Vagina (tissue), 2 donors: ENCODE measurements around the gene FBRSL1. TPM values are rescaled to one million over a fixed set of nuclear protein-coding genes. Genes with fewer than 3 reads are reported as not detected.

Source experiments
- DNase-seq, 2 donors: peaks; one replicate each; pipeline ENCODE4 v3.0.0-alpha.2; 2017; ENCODE audit errors: extremely low spot score in 2 of 2
- H3K27ac ChIP-seq: fragments of 200-600 bp; sonication (generic); one replicate; pipeline ENCODE4 v1.5.1; 2019
- H3K27me3 ChIP-seq: fragments of 200-600 bp; sonication (generic); one replicate; pipeline ENCODE4 v1.5.1; 2019
- H3K36me3 ChIP-seq, 2 donors: fragments of 200-600 bp; sonication (generic); one replicate each; pipeline ENCODE4 v1.5.1; 2017 to 2019
- H3K4me1 ChIP-seq: fragments of 200-600 bp; sonication (generic); one replicate; pipeline ENCODE4 v1.5.1; 2019
- H3K4me3 ChIP-seq, 2 donors: fragments of 200-600 bp; sonication (generic); 1 replicate in 1 of 2; 2 replicates in 1 of 2; pipeline ENCODE4 v1.5.1; 2016 to 2019
- H3K9me3 ChIP-seq: fragments of 200-600 bp; sonication (generic); one replicate; pipeline ENCODE4 v1.5.1; 2019
- POLR2A ChIP-seq, 2 donors: fragments of 450-650 bp; IDR thresholded peaks; one replicate each; pipeline ENCODE4 v1.6.1; 2017; ENCODE audit warnings: antibody characterized with exemption in 2 of 2, mild to moderate bottlenecking in 2 of 2, moderate library complexity in 2 of 2
- POLR2AphosphoS5 ChIP-seq, 2 donors: sonication (generic); formaldehyde crosslinking; IDR thresholded peaks; one replicate each; pipeline ENCODE4 v1.9.0; 2017; ENCODE audit warnings: antibody characterized with exemption in 2 of 2, mild to moderate bottlenecking in 2 of 2, low read depth in 1 of 2; ENCODE audit not compliant: insufficient read depth in 1 of 2
- intact Hi-C: fragments of 100-400 bp; cut with DNase I; formaldehyde crosslinking; loops from one replicate; pipeline ENCODE4 v1.15.1; 2023
- total RNA-seq: library from RNA; depleted of rRNA; stranded (reverse); fragments of >200 nt; gene quantifications from one replicate; pipeline ENCODE4 v1.2.3, GENCODE V29; 2016
- TF ChIP-seq, protein P1 (sequence below), 3 experiments: fragments of 450-650 bp in 2 of 3; fragments of 200-600 bp in 1 of 3; sonication (generic) in 1 of 3; IDR thresholded peaks; one replicate each; pipeline ENCODE4 v1.5.1; 2017 to 2019; ENCODE audit warnings: antibody characterized with exemption in 3 of 3, mild to moderate bottlenecking in 2 of 3, moderate library complexity in 2 of 3

FBRSL1 gene
- total RNA-seq, 1 donor from 2014 or later, result 11.0 TPM

DNA sequence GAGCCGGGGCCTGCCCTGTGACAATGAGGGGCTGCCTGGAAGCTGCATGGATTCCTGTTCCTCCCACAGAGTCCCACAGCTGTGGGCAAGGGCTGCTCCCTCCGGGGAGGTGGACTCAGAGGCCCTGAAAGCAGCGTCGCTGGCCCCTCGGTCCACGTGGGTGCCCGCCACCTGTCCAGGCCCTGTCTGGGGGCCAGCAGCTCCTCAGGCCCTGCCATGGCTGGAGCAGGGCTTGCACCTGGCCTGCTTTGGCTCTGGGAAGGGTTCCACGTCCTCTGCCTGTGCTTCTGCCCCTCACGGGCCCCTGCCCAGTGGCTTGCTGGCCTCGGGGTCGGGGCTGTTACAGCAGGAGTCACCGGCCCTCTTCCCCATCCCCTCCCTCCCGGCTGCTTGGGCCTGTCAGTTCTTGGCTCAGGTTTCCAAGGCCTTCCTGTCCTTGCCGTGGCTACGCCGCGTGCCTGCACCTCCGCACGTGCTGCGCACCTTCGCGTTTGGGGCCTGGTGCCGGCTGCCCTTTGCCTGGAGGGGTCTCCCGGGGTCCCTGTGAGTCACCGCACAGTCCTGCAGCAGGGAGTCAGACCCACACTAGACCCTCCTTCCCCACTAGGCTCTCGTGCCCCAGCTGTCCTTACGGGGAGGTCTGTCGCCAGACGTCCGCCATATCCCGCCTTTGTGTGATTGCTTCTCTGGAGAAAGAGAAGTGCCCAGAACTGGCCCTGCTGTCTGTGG is 5.8 kb downstream of the FBRSL1 start:
- no peak overlapping the region for H3K4me3 ChIP-seq
- H3K9me3 ChIP-seq, result no peaks in the 10 kb centered on the region
- no peak for DNase-seq
- no peak overlapping the region for H3K27ac ChIP-seq
- intact Hi-C loops, result no loop called here
- H3K27me3 ChIP-seq, result no peaks in the 10 kb centered on the region
- TF ChIP-seq, protein P1, sequence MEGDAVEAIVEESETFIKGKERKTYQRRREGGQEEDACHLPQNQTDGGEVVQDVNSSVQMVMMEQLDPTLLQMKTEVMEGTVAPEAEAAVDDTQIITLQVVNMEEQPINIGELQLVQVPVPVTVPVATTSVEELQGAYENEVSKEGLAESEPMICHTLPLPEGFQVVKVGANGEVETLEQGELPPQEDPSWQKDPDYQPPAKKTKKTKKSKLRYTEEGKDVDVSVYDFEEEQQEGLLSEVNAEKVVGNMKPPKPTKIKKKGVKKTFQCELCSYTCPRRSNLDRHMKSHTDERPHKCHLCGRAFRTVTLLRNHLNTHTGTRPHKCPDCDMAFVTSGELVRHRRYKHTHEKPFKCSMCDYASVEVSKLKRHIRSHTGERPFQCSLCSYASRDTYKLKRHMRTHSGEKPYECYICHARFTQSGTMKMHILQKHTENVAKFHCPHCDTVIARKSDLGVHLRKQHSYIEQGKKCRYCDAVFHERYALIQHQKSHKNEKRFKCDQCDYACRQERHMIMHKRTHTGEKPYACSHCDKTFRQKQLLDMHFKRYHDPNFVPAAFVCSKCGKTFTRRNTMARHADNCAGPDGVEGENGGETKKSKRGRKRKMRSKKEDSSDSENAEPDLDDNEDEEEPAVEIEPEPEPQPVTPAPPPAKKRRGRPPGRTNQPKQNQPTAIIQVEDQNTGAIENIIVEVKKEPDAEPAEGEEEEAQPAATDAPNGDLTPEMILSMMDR (IDR thresholded peaks at IDR 0.05), result no peak
- TF ChIP-seq POLR2A (IDR thresholded peaks at IDR 0.05), result no peak
- H3K4me1 ChIP-seq, result peaks cover 100% of the 10 kb centered on the region
- no peaks in the 10 kb centered on the region for H3K36me3 ChIP-seq

DNA sequence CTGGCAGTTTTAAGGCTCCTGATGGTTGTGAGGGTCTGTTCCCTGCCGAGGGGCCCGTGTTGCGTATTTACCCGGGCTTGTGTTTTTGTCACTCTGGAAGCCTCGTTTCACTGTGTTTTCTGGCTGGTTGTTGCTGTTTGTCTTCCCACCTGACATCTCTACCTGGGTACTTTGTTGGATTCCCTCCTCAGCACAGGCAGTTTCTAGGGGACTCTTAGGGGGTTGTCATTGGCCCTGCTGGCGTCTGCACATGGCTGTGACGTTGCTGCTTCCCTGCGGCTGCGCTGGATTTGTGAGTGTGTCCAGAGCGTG is 6.4 kb downstream of the FBRSL1 start:
- Histone ChIP-seq H3K4me3 (no peak overlapping the region), H3K27ac (no peak overlapping the region), H3K27me3 (no peaks in the 10 kb centered on the region), H3K4me1 (peaks cover 100% of the 10 kb centered on the region), H3K36me3 (no peaks in the 10 kb centered on the region), H3K9me3 (no peaks in the 10 kb centered on the region)
- DNase-seq, result no peak
- TF ChIP-seq, protein P1 (IDR thresholded peaks at IDR 0.05), result no peak
- no peak for TF ChIP-seq POLR2AphosphoS5 (IDR thresholded peaks at IDR 0.05; ENCODE audit: insufficient read depth in 1 of 2, low read depth in 1 of 2)
- TF ChIP-seq POLR2A (IDR thresholded peaks at IDR 0.05), result no peak
- intact Hi-C loops, result no loop called here

DNA sequence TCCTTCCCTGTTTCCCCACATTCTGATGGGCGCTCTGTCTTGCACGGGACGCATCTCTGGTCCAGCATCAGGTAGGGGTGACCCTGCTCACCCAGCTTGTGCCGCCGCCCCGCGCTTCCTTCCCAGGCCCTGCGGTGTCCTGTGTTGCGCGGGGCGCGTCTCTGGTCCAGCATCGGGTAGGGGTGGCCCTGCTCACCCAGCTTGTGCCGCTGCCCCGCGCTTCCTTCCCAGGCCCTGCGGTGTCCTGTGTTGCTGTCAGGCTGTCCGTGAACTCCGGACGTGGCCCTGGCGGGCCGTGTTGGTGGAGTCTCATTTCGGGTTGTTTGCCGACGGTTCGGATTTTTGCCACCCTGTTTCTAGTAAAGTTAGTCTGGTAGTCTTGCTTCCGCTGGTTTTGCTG is 6.8 kb downstream of the FBRSL1 start:
- no peaks in the 10 kb centered on the region for H3K36me3 ChIP-seq
- H3K4me1 ChIP-seq, result peaks cover 100% of the 10 kb centered on the region
- H3K9me3 ChIP-seq, result no peaks in the 10 kb centered on the region
- DNase-seq, result no peak
- TF ChIP-seq POLR2AphosphoS5 (IDR thresholded peaks at IDR 0.05; ENCODE audit: insufficient read depth in 1 of 2, low read depth in 1 of 2), result no peak
- TF ChIP-seq, protein P1 (IDR thresholded peaks at IDR 0.05), result no peak
- TF ChIP-seq POLR2A (IDR thresholded peaks at IDR 0.05), result no peak
- H3K27me3 ChIP-seq, result no peaks in the 10 kb centered on the region
- H3K27ac ChIP-seq, result no peak overlapping the region
- intact Hi-C loops, result no loop called here
- no peak overlapping the region for H3K4me3 ChIP-seq

DNA sequence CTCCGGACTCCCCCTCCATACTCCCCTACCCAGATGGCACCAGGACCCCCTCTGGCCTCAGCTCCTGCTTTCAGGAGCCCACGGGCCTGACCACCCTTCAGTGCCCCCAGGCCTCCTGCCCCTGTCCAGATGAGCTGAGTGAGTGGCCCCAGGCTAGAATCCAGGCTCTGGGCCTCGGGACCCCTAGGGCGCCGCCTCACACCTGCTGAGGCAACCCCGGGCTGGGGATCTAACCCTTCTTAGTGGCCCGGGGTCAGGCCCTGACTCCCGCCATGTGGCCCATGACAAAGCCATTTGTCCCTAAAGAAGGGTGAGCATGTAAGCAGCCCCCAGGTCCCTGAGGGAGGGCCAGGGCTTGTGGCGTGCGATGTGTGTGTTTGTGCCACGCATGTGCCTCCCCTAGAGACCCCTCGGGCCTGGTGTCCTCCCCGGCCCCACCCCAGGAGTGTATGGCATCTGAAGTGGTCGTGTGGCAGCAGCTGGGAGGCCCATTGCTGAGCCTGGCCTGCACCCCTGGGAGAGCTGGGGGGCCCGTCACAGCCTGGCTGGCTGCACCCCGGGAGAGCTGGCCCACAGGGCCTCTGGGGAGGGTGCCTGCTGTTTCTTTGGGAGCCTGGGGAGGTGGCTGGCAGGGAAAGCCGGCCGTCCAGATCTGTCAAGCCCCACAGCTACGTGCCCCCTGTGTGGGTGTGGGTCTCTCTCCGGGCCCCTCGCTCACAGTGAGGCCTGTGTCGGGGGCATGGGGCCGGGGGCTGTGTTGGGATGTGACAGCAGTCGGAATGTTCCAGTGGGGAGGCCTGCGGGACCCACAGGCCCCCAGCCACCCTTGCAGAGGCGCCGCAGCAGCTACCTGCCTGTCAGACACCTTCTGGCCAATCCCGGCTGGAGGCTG is 7.8 kb downstream of the FBRSL1 start:
- no peak overlapping the region for H3K27ac ChIP-seq
- intact Hi-C loops, result no loop called here
- no peaks in the 10 kb centered on the region for H3K27me3 ChIP-seq
- H3K4me3 ChIP-seq, result no peak overlapping the region
- H3K36me3 ChIP-seq, result no peaks in the 10 kb centered on the region
- no peaks in the 10 kb centered on the region for H3K9me3 ChIP-seq
- TF ChIP-seq POLR2A (IDR thresholded peaks at IDR 0.05), result no peak
- TF ChIP-seq, protein P1 (IDR thresholded peaks at IDR 0.05), result no peak
- no peak for TF ChIP-seq POLR2AphosphoS5 (IDR thresholded peaks at IDR 0.05; ENCODE audit: insufficient read depth in 1 of 2, low read depth in 1 of 2)
- DNase-seq, result no peak
- peaks cover 98% of the 10 kb centered on the region for H3K4me1 ChIP-seq

DNA sequence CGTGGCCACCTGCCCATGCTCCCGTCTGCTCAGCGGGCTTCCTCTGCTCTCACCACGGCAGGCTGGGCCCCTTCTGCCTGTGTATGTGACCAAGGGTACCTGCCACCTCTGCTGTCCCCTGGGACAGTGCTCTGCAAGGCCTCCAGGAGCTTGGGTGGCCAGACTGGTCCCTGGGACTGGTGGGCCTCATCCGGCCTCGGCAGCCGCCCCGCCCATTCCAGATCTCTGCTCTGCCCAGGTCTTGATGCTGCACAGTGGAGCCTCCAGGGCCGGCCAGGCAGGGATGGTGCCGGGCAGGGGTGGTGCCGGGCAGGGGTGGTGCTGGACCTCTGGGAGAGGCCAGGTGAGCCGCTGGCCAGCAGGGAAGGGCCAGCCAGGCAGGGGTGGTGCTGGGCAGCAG is 9.0 kb downstream of the FBRSL1 start:
- Histone ChIP-seq H3K27ac (no peak overlapping the region), H3K27me3 (no peaks in the 10 kb centered on the region), H3K36me3 (no peaks in the 10 kb centered on the region), H3K4me1 (peaks cover 98% of the 10 kb centered on the region), H3K9me3 (no peaks in the 10 kb centered on the region), H3K4me3 (no peak overlapping the region)
- intact Hi-C loops, result no loop called here
- TF ChIP-seq, protein P1 (IDR thresholded peaks at IDR 0.05), result no peak
- TF ChIP-seq POLR2AphosphoS5 (IDR thresholded peaks at IDR 0.05; ENCODE audit: insufficient read depth in 1 of 2, low read depth in 1 of 2), result no peak
- no peak for TF ChIP-seq POLR2A (IDR thresholded peaks at IDR 0.05)
- no peak for DNase-seq
